SK-N-MC (cell line): ENCODE results near the gene ZNF219.

Experiments
- DNase-seq: peaks from one replicate; pipeline ENCODE4 v3.0.0-alpha.2; 2011; ENCODE audit warnings: low read depth, low spot score
- H3K27ac ChIP-seq: fragments of 200-600 bp; sonication (generic); 2 replicates; pipeline ENCODE4 v1.5.1; 2016; ENCODE audit warnings: mixed run types
- H3K36me3 ChIP-seq: fragments of 200-600 bp; sonication (generic); 2 replicates; pipeline ENCODE4 v1.6.1; 2017; ENCODE audit warnings: antibody characterized with exemption, low read length, mixed read lengths; ENCODE audit not compliant: insufficient read depth
- H3K4me3 ChIP-seq: fragments of 200-600 bp; sonication (generic); 2 replicates; pipeline ENCODE4 v1.5.1; 2016
- H3K9ac ChIP-seq: fragments of 200-600 bp; sonication (generic); 2 replicates; pipeline ENCODE4 v1.8.0; 2017; ENCODE audit warnings: mixed run types, mixed read lengths; ENCODE audit not compliant: insufficient read length
- H3K9me3 ChIP-seq: fragments of 200-600 bp; sonication (generic); 2 replicates; pipeline ENCODE4 v1.6.1; 2017; ENCODE audit warnings: low read depth, mild to moderate bottlenecking, antibody characterized with exemption, low read length, moderate library complexity, mixed read lengths
- EZH2 ChIP-seq: fragments of 200-600 bp; sonication (generic); IDR thresholded peaks from one replicate; pipeline ENCODE4 v1.6.1; 2017; ENCODE audit warnings: antibody characterized with exemption
- FOXP2 ChIP-seq: optimal IDR thresholded peaks from 2 replicates; pipeline ENCODE3; 2011; ENCODE audit warnings: mild to moderate bottlenecking, moderate library complexity; ENCODE audit not compliant: insufficient read depth; ENCODE audit errors: extremely low read length, control extremely low read depth
- POLR2AphosphoS5 ChIP-seq: IDR thresholded peaks from 2 replicates; pipeline ENCODE4 v1.6.1; 2012; ENCODE audit warnings: mild to moderate bottlenecking, low read depth, low read length, borderline replicate concordance

ZNF219 gene

DNA sequence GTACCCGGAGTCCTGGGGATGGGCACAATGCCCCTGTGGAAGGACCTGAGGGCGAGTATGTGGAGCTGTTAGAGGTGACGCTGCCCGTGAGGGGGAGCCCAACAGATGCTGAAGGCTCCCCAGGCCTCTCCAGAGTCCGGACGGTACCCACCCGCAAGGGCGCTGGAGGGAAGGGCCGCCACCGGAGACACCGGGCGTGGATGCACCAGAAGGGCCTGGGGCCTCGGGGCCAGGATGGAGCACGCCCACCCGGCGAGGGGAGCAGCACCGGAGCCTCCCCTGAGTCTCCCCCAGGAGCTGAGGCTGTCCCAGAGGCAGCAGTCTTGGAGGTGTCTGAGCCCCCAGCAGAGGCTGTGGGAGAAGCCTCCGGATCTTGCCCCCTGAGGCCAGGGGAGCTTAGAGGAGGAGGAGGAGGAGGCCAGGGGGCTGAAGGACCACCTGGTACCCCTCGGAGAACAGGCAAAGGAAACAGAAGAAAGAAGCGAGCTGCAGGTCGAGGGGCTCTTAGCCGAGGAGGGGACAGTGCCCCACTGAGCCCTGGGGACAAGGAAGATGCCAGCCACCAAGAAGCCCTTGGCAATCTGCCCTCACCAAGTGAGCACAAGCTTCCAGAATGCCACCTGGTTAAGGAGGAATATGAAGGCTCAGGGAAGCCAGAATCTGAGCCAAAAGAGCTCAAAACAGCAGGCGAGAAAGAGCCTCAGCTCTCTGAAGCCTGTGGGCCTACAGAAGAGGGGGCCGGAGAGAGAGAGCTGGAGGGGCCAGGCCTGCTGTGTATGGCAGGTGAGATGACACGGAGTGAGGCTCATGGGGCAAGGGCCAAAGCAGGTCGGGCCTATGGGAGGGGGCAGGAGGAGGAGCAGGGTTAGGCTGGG, 23.8 kb downstream of the ZNF219 start:
- Histone ChIP-seq H3K9me3 (no peaks in the 10 kb centered on the region), H3K27ac (no peak overlapping the region), H3K9ac (no peak overlapping the region), H3K36me3 (peaks cover 53% of the 10 kb centered on the region), H3K4me3 (no peak overlapping the region)
- TF ChIP-seq EZH2 (no peak), POLR2AphosphoS5 (no peak; the same call in 1 of the 2 replicates), FOXP2 (no peak)
- no peak for DNase-seq

GRCh38 chr14:21073921-21074320, 24.5 kb downstream of the ZNF219 start:
- TF ChIP-seq EZH2 (no peak), POLR2AphosphoS5 (no peak), FOXP2 (no peak)
- Histone ChIP-seq H3K4me3 (no peak overlapping the region), H3K9ac (no peak overlapping the region), H3K27ac (no peak overlapping the region), H3K9me3 (no peaks in the 10 kb centered on the region), H3K36me3 (peaks cover 45% of the 10 kb centered on the region)
- DNase-seq, result no peak

- H3K27ac ChIP-seq, result peak overlapping the region; percentile 97
- H3K9ac ChIP-seq, result no peak overlapping the region
- TF ChIP-seq EZH2, result no peak
- TF ChIP-seq POLR2AphosphoS5, result no peak
- TF ChIP-seq FOXP2, result no peak
- H3K4me3 ChIP-seq, result no peak overlapping the region
- peaks cover 35% of the 10 kb centered on the region for H3K36me3 ChIP-seq
- no peaks in the 10 kb centered on the region for H3K9me3 ChIP-seq
- no peak for DNase-seq
Measured at GRCh38 chr14:21072781-21073339, 25.6 kb downstream of the ZNF219 start.

DNA sequence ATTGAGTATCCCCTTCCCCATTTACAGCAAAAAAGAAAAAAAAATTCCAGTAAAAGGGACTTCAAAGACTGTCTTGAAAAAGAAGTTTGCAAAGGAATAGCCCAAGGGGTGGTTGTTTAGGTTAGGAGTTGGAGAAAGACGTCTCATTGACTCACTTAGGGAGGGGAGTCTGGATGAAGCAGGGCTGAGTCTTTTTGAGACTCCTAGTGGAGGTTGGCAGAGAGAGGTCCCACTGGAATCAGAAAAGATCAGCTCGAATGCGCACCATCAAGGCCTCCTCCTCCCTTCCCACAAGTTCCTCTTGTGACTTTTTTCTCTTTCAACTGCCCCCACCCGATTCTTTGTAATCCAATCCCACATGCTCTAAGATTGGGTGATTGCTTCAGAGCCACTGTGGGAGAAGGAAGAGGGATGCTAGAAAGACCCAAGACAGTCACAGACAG, 26.4 kb downstream of the ZNF219 start:
- H3K36me3 ChIP-seq, result peaks cover 28% of the 10 kb centered on the region
- H3K9me3 ChIP-seq, result no peaks in the 10 kb centered on the region
- TF ChIP-seq EZH2, result no peak
- TF ChIP-seq POLR2AphosphoS5, result no peak
- no peak for TF ChIP-seq FOXP2
- no peak for DNase-seq
- peak overlapping the region; percentile 80 for H3K9ac ChIP-seq
- H3K27ac ChIP-seq, result peak overlapping the region; percentile 97
- peak overlapping the region; percentile 96 for H3K4me3 ChIP-seq

DNA sequence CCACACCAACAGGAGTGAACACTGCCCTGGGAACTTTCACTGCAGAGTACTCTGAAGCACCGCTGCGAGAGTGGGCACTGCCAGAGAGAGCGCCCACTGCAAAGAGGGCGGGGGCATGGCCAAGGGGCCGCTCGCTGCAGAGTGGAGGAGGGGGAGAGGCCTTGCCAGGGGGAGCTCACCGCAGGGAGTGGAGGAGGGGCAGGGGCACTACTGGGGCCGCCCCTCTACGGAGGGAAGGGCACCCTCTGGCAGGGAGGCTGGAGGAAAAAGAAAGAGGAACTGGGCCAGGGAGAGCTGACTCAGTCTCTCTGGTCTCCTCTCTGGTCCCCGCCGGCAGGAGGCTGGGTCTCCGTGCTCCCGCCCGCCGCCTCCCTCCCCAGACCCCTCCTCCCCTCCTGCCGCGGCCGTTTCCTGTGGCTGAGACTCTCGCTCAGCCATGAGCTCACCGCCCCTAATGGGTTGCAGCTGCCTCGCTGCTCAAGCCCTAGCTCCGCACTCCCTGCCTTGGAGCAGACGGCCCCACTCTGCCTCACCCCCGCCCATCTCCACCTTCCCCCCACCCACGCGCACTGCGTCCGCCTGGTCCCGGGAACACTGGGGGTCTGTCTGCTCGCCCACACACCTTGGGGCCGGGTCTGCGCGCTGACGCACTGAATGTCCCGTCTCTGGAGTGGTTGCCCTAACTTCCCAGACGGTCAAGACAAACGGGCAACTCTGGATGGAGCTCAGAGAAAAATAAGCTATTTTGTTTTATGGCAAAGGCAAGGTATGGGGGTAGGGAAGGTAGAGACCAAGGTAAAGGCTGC, 27.0 kb downstream of the ZNF219 start:
- DNase-seq, result no peak
- H3K9me3 ChIP-seq, result no peaks in the 10 kb centered on the region
- peaks cover 24% of the 10 kb centered on the region for H3K36me3 ChIP-seq
- peak overlapping the region; percentile 96 for H3K4me3 ChIP-seq
- no peak for TF ChIP-seq EZH2
- TF ChIP-seq POLR2AphosphoS5, result peak; percentile 57; the same call in 1 of the 2 replicates
- peak overlapping the region; percentile 97 for H3K27ac ChIP-seq
- H3K9ac ChIP-seq, result peak overlapping the region; percentile 90

DNA sequence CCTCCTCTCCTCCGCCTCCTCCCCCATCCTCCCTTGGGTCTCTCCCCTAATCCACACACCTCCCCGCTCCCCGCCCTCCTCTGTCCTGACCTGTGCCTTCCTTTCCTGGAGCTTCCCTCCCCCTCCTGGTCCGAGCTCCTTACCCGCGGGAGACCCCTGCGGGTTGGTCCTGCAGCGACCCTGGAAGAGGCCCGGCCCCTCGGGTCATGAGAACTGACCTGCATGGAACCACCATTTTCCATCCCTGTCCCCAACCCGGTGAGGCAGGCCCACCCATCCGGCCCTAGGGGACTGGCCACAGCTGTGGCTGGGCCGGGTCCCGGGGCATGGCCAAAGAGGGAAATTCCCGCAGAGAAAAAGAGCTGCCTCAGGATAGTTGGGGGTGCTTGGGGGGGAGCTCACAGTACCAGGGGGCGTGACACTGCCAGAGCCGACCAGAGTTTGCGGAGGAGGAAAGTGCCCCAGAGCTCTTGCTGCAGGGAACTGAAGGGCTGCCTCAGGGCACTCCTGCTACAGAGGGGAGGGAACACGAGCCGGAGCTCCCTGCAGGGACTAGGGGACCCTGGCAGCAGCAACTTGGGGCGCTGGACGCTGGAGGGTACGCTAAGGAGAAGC, 27.7 kb downstream of the ZNF219 start:
- peak overlapping the region; percentile 90 for H3K9ac ChIP-seq
- no peak for DNase-seq

DNA sequence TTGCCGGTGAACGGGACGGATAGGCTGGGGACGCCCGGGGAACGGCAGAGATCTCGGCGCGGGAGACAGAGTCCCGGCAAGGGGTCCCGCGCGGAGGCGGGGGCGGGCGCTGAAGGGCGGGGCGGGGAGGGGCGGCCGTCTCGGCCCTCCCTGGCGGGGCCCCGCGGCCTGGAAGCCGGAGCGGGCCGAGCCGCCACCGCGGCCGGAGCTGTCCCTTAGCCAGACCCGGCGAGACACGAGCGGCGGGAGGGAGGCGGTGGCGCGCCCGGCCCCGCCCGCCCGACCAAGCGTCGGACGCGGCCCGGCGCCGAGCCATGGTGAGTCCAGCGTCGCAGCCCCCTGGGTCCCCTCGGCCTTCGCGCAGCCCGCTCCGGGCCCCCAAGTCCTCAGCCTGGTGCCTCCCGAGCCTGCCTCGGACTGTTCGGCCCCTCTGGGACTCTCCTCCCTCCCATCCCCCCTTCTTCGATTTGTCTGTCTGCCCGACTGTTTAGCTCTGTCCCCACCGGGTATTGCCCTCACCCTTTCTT, 28.3 kb downstream of the ZNF219 start, which contains the start of gene ARHGEF40:
Gene ARHGEF40, plus strand, starts transcription at position 222 of the 527 bp plus-strand sequence. Its CDS starts 93 bp downstream, at position 315.
- H3K27ac ChIP-seq, result peak within 1 kb of the TSS; percentile 97
- no peak for DNase-seq
- H3K4me3 ChIP-seq, result peak within 1 kb of the TSS; percentile 96

More for the DNA sequence above, 27.7 kb downstream of the ZNF219 start:
- peak overlapping the region; percentile 96 for H3K4me3 ChIP-seq
- TF ChIP-seq POLR2AphosphoS5 (no peak), FOXP2 (no peak), EZH2 (no peak)
- H3K27ac ChIP-seq, result peak overlapping the region; percentile 97
- peaks cover 17% of the 10 kb centered on the region for H3K36me3 ChIP-seq
- H3K9me3 ChIP-seq, result no peaks in the 10 kb centered on the region

More for the DNA sequence above, 28.3 kb downstream of the ZNF219 start, which contains the start of gene ARHGEF40:
- no peak for TF ChIP-seq EZH2
- no peak for TF ChIP-seq POLR2AphosphoS5
- no peak for TF ChIP-seq FOXP2
- Histone ChIP-seq H3K36me3 (peaks cover 11% of the 10 kb centered on the region), H3K9me3 (no peaks in the 10 kb centered on the region), H3K9ac (peak within 1 kb of the TSS; percentile 90)
